GM12892 (cell line): ENCODE data around the gene PAX1.

ENCODE experiments used
- DNase-seq: peaks from one replicate; pipeline ENCODE4 v3.0.0; 2011; ENCODE audit not compliant: insufficient read length
- FAIRE-seq: peaks from 2 replicates; lab custom pipeline; 2011; peaks lifted over from hg19 to GRCh38; lab: Jason Lieb, UNC
- POLR2A ChIP-seq: IDR thresholded peaks from 2 replicates; pipeline ENCODE4 v1.6.1; 2011; ENCODE audit warnings: low read depth, low read length, control low read depth
- POLR2AphosphoS5 ChIP-seq: IDR thresholded peaks from 2 replicates; pipeline ENCODE4 v1.6.1; 2011; ENCODE audit warnings: low read depth, low read length, control low read depth
- TAF1 ChIP-seq: IDR thresholded peaks from 2 replicates; pipeline ENCODE4 v1.6.1; 2011; ENCODE audit warnings: low read depth, mild to moderate bottlenecking, control low read depth, low read length, borderline replicate concordance

PAX1 gene

GRCh38 chr20:21704408-21705385 lies 767 bp upstream of the PAX1 start:
- FAIRE-seq, result no peak
- no peak for DNase-seq
- no peak for TF ChIP-seq POLR2AphosphoS5
- no peak for TF ChIP-seq POLR2A
- TF ChIP-seq TAF1, result no peak

- TF ChIP-seq TAF1 (no peak), POLR2AphosphoS5 (no peak), POLR2A (no peak)
- FAIRE-seq, result no peak
Measured at GRCh38 chr20:21706261-21707195, 1.1 kb downstream of the PAX1 start.

GRCh38 chr20:21707267-21707666 lies 1.8 kb downstream of the PAX1 start:
- no peak for FAIRE-seq
- TF ChIP-seq POLR2A, result no peak
- no peak for TF ChIP-seq TAF1
- no peak for TF ChIP-seq POLR2AphosphoS5
- DNase-seq, result no peak

More at GRCh38 chr20:21706261-21707195, 1.1 kb downstream of the PAX1 start:
- no peak for DNase-seq

DNA sequence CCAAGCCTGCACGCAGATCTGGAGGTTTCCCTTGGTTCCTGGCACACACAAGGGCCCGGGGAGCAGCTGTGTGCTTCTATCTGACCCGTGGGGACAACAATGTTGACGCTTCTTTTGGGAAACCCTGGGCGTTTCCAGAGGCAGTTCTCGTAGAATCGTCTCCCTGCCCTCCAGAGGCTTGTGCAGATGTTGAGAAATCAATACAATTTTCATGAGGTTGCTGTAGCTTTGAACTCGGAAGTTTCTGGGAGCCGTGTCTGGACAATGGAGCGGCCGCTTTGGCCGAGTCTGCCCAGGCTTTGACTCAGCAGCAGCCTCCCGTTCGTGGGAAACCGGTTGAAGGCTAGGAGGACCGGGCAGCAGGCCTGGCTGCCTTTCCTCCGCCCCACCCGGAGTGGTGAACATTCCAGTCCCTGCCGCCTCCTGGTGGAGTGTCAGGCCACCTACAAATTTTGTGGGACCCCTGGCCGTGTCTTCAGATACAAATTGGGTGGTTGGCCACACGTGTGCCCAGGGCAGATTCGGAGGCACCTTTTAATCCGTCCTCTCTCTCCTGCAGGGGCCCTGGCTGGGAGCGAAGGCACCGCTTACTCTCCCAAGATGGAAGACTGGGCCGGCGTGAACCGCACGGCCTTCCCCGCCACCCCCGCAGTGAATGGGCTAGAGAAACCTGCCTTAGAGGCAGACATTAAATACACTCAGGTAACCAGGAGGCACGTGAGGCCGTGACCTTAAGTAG lies 2.7 kb downstream of the PAX1 start:
- FAIRE-seq (no peak), DNase-seq (no peak)
- no peak for TF ChIP-seq POLR2A
- no peak for TF ChIP-seq POLR2AphosphoS5
- TF ChIP-seq TAF1, result no peak

DNA sequence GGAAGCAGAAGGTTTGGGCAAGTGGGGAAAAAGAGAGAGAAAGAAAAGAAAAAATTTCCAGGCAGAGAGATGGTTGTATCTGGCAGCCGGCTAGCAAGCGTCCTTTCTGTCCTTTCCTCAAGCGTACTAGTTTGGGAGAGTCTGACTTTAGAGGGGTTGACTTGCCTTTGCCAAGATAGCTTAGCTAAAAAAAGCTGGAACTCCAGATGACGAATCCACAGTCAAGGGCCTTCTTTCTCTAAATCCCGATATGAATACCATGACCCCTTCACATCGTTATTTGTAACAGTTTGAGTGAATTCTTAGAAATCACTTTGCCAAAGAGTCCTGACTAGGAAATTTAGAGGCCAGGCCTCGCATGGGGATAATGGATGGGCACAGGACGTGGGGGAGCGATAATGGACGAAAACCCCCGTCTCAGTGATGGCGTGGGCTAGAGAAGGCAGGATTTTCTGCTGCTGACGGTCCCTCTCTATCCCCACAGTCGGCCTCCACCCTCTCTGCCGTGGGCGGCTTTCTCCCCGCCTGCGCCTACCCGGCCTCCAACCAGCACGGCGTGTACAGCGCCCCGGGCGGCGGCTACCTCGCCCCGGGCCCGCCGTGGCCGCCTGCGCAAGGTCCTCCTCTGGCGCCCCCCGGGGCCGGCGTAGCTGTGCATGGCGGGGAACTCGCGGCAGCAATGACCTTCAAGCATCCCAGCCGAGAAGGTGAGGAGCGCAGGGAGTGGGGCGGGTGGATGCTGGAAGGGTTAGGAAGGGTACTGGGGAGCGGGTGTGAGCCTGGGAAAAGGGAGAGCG lies 3.5 kb downstream of the PAX1 start:
- no peak for DNase-seq
- no peak for TF ChIP-seq POLR2AphosphoS5
- TF ChIP-seq TAF1, result no peak
- no peak for TF ChIP-seq POLR2A
- FAIRE-seq, result no peak

DNA sequence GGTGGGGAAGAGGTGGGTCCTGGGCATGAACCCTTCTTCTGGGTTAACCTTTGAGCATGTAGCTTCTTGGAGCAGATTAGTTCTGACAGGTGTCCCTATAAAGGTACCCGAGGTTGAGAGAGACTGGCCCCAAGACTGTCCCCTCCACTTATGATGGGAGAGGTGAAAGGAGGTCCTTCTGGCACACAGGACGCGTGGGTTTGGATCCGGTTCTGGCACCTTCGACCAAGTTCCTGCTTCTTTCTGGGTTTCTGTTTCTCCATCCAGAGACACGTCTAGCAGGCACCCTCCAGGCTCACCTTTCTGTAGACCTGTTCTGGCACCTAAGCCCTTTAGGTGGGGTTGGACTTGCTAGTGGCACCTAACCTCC lies 4.1 kb downstream of the PAX1 start:
- FAIRE-seq (no peak), DNase-seq (no peak)
- TF ChIP-seq POLR2AphosphoS5 (no peak), POLR2A (no peak), TAF1 (no peak)

- TF ChIP-seq POLR2AphosphoS5 (no peak), POLR2A (no peak), TAF1 (no peak)
- FAIRE-seq, result no peak
Measured at GRCh38 chr20:21710341-21710740, 4.9 kb downstream of the PAX1 start.

GRCh38 chr20:21710863-21711431 lies 5.5 kb downstream of the PAX1 start:
- DNase-seq, result no peak
- no peak for TF ChIP-seq TAF1
- no peak for TF ChIP-seq POLR2A
- TF ChIP-seq POLR2AphosphoS5, result no peak
- FAIRE-seq, result no peak

More at GRCh38 chr20:21710341-21710740, 4.9 kb downstream of the PAX1 start:
- no peak for DNase-seq

- TF ChIP-seq TAF1, result no peak
- no peak for TF ChIP-seq POLR2A
- TF ChIP-seq POLR2AphosphoS5, result no peak
- FAIRE-seq, result no peak
- DNase-seq, result no peak
Measured at GRCh38 chr20:21712443-21713059, 7.1 kb downstream of the PAX1 start.

DNA sequence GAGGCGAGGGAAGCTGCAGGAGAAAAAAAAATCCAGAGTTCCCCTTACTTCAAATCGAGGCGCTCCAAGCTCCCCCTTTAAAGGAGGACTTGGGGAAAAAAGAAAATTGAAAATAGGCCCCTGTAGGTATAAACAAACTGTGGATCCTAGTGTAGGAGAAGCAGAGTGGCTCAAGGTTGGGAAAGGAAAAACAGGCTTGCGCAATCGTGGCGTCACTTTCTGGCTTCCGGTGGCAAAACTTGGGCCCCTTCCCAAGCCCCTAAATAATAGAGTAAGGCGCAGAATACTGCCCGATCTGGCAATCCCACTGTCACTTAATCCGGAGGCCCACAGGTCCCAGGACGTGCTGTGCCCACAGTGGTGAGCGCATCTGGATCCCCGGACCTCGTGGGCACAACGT lies 8.0 kb downstream of the PAX1 start:
- no peak for DNase-seq
- FAIRE-seq, result no peak
- no peak for TF ChIP-seq POLR2A
- no peak for TF ChIP-seq POLR2AphosphoS5
- no peak for TF ChIP-seq TAF1
